ENCODE measurements around the gene PTPN21.
"Not testable (repeated sequence)": the region's sequence is repeated elsewhere in the genome, so short reads cannot be mapped to it uniquely, and the experiment has no call there.

The PTPN21 gene

DNA sequence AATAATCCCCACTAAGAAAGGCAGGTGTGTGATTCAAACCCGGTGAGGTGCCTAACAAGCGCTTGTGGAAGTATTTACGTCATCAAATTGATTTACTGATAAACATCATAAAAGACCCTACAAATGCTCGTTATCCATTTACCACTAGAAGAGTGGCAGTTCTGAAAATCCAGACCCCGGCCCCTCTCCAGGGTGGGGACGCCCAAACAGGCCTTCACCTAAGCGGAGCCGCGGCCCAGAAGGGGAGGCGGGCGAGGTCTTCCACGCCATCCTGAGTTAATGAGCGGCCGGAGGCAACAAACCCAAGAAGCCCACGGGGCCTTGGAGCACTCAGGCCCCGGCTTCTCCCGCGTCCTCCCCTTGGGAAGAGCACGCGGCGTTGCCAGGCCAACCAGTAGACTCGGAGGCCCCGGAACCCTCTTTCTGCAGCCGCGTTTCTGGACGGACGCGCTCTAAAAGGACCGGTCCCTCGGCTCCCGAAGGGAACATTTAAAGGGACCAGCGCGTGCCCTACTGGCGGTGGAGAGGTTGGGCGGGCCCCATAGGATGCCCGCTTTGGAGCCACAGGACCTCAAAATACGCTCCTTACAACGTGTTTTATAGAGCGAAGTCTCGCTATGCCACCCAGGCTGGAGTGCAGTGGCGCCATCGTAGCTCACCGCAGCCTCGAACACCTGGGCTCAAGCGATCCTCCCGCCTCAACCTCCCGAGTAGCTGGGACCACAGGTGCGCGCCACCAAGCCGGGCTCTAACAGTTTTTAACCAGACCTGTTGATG lies 3.5 kb downstream of the PTPN21 start:
- peak; percentile 61 for DNase-seq

DNA sequence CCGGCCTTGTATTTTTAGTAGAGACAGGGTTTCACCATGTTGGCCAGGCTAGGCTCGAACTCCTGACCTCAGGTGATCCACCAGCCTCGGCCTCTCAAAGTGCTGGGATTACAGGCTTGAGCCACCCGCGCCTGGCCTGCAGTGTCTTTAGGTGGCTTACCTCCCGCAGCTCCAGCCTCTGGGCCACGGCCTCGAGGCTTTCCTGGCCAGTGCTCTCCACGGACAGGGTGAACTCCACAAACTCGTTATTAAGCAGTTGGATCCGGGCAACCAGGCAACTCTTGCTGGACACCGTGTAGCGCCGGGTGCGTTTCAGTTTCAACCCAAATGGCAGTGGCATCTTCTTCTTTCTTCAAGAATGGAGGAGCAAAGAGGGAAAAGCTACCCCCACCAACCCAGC lies 4.7 kb downstream of the PTPN21 start:
- DNase-seq: no peak

DNA sequence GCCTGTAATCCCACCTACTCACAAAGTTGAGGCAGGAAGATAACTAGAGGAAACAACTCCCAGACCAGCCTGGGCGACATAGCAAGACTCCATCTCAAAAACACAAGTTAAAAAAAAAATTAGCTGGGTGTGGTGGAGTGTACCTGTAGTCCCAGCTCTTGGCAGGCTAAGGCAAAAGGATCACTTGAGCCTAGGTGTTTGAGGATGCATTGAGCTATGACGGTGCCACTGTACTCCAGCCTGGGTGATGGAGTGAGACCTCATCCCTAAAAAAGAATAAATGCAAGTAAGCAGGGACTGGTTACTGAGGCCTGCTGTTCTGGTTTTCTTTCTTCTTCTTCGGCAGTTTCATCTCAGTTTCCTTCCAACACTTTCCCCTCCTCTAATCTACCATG lies 7.4 kb downstream of the PTPN21 start:
- DNase-seq: no peak

DNA sequence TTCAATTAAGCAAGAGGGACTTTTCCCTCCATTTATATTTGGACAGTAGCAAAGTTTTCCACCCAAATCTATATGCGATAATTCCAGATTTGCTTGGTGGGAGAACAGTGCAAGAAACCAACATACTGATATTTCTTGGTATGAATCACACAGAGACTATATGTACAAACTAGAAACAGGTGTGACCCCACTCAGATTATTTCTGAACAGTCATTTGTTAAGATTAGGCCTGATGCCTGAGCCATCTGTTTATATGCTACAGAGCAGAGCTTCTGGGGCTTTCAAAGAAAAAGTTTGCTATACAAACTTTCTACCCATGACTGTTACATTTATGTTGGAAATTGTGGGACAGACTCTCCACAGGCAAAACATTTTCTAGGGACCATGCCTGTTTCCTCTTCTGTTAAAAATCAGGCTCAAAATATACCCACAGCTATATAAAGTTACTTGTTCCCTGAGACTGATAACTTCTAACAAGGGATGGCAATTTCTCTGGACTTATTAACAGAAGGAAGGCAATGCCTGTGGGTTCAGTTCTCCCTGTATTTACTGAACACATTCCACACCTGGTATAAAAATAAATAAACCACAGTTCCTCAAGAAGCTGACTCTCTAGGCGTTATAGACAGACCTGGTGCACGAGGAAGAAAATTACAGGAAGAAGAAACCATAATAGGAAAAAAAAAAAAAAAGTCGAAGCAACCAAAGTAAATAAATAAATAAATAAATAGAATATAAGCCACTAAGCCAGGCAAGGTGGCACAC lies 8.0 kb downstream of the PTPN21 start:
- no peak for DNase-seq

DNA sequence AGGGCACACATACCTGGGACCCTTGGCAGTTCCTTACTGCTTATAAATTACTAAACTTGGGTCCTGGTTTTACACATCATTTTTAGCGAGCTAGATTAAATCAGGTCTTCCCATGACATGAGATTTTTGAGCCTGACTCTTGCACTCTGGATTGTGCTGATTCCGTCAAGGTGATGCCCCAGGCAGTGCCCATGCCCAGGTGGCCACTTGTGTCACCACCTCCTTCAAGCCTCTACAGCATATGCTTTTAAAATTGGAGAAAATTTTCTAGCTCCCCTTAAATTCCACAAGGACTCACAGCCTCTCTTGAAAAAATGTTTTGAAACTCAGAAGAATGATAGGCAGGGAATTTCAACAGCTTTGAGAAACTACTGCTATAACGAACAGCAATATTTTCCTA lies 9.6 kb downstream of the PTPN21 start:
- DNase-seq: no peak

DNA sequence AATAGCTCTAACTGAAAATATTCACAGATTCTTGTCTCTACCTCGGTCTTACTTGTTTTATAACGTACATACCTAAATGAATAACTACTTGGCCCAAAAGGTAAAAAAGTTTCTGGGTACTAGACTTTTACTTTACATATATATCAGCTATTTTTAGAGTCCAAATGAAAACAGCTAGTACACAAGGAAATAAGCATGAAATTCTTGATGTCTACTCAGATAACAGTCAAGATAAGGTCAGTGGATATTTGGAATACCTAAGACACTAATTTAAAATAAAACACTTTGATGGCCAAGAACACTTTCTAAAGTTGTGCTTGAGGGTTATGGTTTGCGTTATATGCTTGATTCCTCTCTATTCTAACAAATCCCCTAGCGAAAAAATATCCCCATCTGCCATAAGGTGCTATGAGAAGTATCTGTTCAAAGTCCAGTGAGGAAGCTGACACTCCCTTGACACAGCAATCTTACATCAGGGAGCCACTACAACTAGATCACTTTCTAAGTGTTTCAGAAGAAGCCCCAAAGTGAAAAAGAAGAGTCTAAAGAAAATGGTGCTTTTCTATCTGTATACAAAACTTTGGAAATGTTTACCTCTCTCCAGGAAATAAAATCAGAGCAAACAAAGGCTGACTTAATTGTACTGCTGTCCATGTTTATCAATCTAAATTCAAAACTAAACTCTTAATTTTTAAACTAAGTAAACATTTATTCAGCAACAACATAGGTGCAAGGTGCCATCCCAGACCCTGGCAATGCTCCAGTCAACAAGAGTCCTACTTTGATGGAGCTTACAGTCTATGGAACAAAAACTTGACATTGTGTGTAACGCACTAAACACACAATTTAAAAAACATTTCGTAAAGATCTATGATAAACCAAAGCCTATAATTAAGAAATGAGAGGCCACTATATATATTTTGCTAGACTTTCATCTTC lies 11.7 kb downstream of the PTPN21 start:
- no peak for DNase-seq

DNA sequence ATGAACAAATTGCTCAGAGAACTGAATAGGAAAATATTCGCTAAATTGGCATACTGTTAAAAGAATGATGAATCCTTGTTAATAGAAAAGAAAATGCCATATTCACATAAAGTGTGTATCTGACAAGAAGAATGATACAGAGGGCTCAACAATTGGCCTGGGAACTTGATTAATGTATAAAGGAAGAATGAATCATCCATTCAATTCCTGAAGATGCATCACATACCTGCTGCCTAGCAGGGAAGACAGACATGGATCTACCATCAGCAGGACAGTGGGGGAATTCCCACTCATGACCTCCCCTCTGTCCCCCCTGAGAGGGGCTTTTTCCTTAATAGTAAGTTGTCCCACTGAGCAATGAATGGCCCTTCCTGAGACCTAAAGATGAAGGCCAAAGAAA lies 13.5 kb downstream of the PTPN21 start:
- no peak for DNase-seq

DNA sequence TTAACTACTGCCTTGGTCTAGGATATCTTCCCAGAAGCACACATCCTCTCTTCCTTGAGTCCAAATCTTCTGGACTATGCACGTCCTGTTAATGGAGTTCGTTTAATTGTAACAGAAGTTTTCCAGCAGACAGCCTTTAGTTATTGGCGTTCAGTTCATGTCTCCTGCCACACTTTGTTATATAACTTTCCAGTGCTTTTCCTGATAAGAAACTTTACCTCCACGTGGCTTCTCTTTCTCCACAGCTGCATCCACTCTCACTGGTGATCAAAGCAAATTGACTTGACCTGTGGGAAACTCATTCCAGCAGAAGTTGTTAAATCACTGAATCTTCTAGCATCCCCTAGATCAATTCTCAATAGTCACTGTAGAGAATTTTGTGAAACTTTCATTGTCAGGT lies 19.0 kb downstream of the PTPN21 start:
- no peak for DNase-seq

DNA sequence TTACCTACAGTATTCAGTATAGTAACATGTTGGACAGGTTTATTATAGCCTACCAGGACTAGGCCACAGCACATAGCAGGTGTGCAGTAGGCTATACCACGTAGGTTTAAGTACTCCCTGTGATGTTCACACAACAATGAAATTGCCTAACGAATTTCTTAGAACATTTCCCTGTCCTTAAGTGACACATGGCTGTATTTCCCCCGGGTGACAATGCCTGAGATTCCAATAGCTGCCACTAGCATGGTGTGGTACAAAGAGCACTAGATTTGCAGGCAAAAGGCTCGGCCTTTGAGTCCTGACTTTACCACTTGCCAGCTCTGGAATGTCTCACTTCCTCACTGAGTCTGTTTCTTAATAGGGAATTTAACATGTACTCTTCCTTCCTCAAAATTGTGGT lies 19.7 kb downstream of the PTPN21 start:
- DNase-seq: no peak

DNA sequence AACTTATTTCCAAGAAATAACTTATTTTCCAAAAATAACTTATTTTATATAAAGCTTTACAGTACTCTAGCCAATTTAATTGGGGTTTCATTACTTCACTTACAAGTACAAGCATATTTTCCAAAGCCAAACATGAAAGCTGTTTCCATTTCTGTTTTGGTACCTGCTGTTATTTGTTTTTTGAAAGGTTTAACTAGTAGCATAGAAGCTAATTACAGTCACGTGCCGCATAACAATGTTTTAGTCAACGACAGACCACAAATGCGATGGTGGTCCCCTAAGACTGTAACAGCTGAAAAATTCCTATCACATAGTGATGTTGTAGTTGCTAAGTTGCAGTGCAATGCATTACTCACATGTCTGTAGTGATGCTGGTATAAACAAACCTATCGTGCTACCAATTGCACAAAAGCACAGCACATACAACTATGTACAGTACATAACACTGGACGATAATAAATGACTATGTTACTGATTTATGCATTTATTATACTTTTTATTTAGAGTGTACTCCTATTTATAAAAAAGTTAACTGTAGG lies 21.7 kb downstream of the PTPN21 start:
- no peak for DNase-seq

DNA sequence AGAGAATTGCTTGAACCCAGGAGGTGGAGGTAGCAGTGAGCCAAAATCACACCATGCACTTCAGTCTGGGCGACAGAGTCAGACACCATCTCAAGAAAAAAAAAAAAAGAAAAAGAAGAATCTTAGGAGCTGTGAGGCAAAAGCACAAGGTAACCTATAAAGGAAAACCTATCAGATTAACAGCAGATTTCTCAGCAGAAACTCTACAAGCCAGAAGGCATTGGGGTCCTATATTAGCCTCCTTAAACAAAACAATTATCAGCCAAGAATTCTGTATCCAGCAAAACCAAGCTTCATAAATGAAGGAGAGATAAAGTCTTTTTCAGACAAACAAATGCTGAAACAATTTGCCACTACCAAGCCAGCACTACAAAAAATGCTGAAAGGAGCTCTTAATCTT lies 24.9 kb downstream of the PTPN21 start:
- DNase-seq: not testable (repeated sequence)

DNA sequence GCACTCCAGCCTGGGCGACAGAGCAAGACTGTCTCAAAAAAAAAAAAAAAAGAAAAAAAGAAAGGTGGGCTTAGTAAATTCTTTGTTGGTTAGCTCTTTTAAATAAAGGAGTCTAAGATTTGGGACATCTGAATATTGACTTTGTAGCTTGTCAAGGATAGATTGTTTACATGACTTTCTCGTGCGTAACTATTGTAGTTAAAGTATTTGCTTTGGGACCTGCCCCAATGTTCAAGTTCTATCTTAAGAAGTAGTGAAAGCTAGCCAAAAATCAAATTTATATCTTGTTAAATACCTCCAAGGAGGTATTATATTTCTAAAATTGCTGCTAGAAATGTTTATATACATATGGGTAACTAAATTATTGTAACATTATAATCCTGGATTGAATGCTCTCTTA lies 32.4 kb downstream of the PTPN21 start:
- no peak for DNase-seq

DNA sequence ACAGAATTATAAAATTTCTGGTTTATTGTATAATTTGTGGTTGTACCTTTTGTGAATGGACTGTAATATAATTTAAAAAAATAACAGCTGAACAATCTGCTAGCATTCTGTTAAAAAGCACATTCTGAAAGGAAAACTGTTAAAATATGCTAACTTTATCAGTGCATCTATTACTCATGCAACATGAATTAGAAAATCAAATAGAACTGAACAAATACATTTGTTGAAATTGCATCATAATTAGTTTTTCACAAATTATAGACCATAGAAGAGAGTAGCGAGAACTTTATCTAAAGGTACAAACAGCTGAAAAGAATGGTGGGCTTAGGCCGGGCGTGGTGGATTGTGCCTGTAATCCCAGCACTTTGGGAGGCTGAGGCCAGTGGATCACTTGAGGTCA lies 33.0 kb downstream of the PTPN21 start:
- no peak for DNase-seq

DNA sequence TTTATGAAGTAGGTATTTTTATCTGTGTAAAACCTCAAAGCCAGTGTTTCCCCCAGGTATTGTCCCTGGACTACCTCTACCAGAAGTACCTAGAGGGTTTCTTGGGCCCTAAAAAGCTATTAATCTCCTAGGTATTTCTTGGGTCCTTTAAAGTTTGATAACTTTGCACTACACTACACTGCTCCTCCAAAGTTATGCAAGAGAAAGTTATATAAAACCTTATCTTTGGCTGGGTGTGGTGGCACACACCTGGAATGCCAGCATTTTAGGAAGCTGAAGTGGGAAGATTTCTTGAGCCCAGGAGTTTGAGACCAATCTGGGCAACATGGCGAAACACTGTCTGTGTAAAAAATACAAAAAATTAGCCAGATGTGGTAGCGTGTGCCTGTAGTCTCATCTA lies 34.9 kb downstream of the PTPN21 start:
- DNase-seq: no peak

DNA sequence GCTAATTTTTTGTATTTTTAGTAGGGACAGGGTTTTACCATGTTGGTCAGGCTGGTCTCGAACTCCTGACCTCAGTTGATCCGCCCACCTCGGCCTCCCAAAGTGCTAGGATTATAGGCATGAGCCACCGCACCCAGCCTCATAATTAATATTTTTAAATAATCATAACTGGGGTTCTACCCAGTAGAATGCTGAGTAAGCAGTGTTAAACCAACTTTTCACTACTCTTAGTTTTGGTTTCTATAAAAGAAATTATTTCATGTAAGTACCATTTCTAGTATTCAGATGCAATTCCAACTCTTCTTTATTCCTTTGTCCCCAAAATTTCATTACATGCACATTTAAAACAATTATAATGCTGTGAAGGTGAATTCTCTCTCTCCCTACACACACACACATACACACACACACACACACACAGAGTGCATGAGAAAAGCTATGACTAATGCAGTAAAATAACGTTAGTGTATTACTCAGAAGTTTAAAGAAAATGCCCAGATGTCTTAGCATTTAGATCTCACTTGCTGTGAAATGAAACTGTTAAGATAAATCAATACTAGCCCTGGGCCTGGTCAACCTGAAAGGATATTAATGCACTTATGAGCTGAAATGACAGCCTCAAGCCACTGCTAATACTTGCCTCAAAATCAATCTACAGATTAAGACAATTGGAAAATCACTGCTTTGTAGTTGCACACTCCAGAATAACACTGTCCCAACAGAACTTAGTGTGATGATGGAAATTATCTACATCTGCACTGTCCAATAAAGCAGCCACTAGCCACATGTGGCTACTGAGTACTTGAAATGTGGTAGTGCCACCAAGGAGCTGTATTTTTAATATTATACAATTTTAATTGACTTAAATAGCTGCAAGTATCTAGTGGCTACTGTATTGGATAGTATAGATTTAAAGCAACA lies 36.0 kb downstream of the PTPN21 start:
- no peak for DNase-seq

DNA sequence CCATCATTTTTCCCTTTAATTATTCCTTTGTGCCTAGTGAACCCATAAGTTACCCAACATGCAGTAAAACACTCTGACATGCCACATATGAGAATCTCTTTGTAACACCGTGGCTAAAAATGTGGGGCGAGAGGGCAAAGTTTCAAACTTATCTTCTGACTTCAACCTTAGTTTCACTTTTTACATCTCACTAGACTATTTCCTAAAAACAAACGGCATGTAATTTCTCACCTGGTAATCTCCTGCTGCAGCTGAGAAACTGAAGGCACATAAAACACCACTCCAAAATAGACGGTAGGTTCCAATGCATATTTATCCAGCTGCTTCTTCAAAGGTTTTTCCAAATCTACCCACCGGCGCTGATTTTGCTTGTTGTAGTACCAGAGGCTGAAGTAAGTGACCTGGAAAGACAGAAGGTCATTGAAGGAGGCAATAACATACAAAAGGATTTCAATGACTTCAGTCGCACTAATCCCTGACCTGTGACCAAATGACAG lies 37.9 kb downstream of the PTPN21 start:
- DNase-seq: no peak

DNA sequence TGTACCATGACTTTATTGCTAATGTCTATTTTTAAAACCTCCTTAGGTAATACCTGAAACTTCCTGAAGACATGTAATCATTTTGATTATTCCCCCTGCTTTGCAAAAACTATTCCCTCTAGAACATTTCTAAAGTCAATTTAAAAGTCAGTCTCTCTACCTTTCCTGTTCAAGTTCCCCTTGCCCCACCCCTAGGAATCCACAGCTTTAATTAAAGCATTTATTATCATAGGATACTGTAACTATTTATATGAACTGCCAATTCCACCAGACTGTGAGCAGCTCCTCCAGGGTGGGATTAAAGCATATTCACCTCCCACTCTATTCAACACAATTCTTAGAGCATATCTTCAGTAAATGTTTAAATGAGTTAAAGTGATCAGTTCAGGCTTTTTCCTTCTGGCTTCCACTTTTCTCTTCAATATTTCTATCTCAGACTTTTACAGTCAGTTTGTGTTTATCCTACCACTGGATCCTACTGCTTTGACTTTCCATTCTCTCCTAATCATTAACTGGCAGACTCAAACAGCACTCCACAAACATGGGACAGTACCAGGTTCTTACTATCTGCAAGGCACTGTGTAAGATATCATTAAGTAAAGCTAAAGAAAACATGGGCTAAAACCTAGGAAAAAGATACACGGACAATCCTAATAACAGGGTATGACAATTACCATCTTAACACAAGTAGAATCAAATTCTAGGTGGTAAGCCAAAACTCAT lies 39.1 kb downstream of the PTPN21 start:
- DNase-seq: no peak

DNA sequence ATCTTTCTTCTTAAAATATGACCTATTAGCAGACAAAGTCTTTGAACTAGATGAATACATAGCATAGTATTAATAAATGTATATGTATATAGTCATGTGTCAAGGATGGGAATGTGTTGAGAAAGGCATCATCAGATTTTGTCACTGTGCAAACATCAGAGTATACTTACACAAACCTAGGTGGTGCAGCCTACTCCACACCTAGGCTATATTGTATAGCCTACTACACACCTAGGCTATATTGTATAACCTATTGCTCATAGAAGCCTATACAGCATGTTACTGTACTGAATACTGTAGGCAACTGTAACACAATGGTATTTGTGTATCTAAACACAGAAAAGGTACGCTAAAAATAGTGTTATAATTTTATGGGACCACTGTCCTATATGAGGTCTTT lies 47.6 kb downstream of the PTPN21 start:
- DNase-seq: no peak

DNA sequence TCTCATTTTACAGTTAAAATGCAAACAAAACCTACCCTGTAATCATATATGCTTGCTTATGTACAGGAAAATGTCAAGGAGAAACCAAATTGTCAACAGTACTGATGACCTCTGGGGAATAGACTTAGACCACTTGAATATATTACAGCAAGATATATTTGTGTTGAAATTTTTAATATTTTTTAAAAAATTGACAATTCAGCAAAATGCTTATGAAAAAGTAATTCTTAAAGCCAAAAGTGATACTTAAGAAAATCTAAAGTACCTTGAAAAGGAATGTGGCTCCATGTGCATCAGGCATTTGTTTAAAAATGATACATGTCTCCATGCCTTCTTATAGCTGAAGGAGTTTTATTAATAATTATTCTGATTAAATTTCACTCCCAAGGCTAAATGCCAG lies 49.2 kb downstream of the PTPN21 start:
- no peak for DNase-seq

DNA sequence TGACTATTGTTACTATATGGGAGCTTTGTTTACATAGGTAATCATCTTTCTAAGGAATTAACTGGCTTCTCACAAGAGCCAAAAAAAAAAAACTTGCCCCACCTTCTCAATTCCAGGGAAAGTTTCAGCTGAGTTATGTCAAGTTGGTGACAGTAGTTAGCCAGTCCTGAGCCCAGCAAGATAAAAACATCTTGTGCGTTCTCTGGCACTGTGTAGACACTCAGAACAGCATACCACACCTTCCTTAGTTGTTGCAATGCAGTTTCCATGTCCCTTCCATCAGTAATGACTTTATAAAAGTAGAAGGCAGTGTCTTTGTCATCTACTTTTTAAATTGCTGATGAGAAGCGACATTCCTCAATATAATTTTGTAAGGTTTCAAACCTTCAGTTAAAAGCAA lies 50.2 kb downstream of the PTPN21 start:
- DNase-seq: no peak

DNA sequence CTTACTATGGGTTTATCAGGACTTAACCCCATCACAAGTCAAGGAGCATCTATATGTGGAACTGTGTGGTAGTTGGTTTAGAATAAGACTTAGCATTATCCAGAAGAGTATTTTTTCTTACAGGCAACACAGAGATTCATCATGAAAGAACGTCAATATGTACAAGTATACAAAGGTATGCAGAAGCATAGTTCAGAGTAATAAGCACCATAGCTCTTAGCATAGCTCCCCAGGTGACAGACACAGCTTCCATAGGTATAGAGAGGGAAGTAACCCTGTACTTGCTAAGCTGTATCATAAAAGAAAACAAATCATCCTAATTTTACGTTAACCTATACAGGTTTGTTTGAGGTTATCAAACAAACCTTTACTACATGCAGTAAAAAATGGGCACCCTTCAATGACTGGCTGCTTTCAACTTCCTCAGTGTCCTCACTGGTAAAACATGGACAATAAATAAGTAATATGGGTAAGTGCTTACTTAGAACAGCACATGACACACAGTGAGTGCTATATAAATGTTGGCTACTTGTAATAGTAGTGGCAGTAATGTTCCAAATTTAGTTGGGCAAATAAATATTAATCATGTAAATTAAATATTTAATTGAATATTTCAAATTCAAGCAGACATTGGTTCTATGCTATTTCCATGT lies 50.9 kb downstream of the PTPN21 start:
- DNase-seq: no peak

Measured in activated T-cell treated with anti-CD3 and anti-CD28 coated beads, Interleukin-2, amount 50 U/mL, for 1 hour (primary cell).